K562 (cell line): ENCODE measurements around the gene PCK1. TPM values are rescaled to one million over a fixed set of nuclear protein-coding genes. Genes with fewer than 3 reads are reported as not detected.

ENCODE experiments used
- ATAC-seq: fragments of 200-7000 bp; cut with Tn5 transposase; 3 replicates; pipeline ENCODE4 v1.9.1; 2020; ENCODE audit warnings: moderate library complexity
- BruUV-seq: library from RNA; stranded (reverse); fragments of 400-500 nt; replicated peaks from 2 replicates; lab custom pipeline; 2021; lab: Mats Ljungman, UMichigan
- CTCF ChIA-PET: fragments of 300-600 bp; formaldehyde crosslinking; extraction: SDS; loops from one replicate; lab custom pipeline; 2021; ENCODE audit warnings: low intra/inter-chr PET ratio; lab: Yijun Ruan, JAX
- POLR2A ChIA-PET: fragments of 300-600, 350-650 bp; sonication (Branson Sonifier 250); formaldehyde crosslinking; extraction: SDS; loops from one replicate; lab custom pipeline; 2021; ENCODE audit warnings: antibody characterized with exemption, inconsistent platforms; lab: Yijun Ruan, JAX
- DNase-seq, 4 experiments: peaks; one replicate each; pipeline versions ENCODE4 v3.0.0 to v3.0.0-alpha.2; 2011 to 2018; ENCODE audit warnings: low spot score in 3 of 4, mixed read lengths in 3 of 4; ENCODE audit errors: extremely low read depth in 1 of 4
- FAIRE-seq: peaks from 2 replicates; lab custom pipeline; 2011; peaks lifted over from hg19 to GRCh38; lab: Jason Lieb, UNC
- H2AFZ ChIP-seq: 2 replicates; pipeline ENCODE4 v1.6.0; 2011; ENCODE audit warnings: low read depth, low read length, control low read depth, inconsistent platforms
- H3K27ac ChIP-seq: fragments of 200-600 bp; 3 replicates; pipeline ENCODE4 v1.8.0; 2011; ENCODE audit warnings: low read depth, mild to moderate bottlenecking, control low read depth, inconsistent platforms, low read length, moderate library complexity, mixed read lengths; ENCODE audit errors: extremely low read depth
- H3K27me3 ChIP-seq, 2 experiments: fragments of 300-600 bp in 1 of 2; 2 replicates in 1 of 2; 3 replicates in 1 of 2; pipeline versions ENCODE4 v1.6.0 to v1.8.0; 2011; ENCODE audit warnings: inconsistent platforms in 2 of 2, low read length in 2 of 2, mild to moderate bottlenecking in 1 of 2, mixed read lengths in 1 of 2, moderate library complexity in 1 of 2; ENCODE audit not compliant: control insufficient read depth in 2 of 2, insufficient read depth in 2 of 2
- H3K36me3 ChIP-seq: fragments of 300-600 bp; 3 replicates; pipeline ENCODE4 v1.8.0; 2011; ENCODE audit warnings: mild to moderate bottlenecking, low read length, inconsistent platforms; ENCODE audit not compliant: control insufficient read depth, insufficient read depth
- H3K4me1 ChIP-seq, 2 experiments: fragments of 200-600 bp in 1 of 2; replicated peaks in 1 of 2; 2 replicates in 1 of 2; 3 replicates in 1 of 2; pipeline versions ENCODE4 v1.5.1 to v1.8.0; 2011; ENCODE audit warnings: inconsistent platforms in 2 of 2, low read length in 2 of 2, mild to moderate bottlenecking in 1 of 2, mixed read lengths in 1 of 2, moderate library complexity in 1 of 2; ENCODE audit not compliant: control insufficient read depth in 2 of 2, insufficient read depth in 2 of 2
- H3K4me2 ChIP-seq: 2 replicates; pipeline ENCODE4 v1.6.1; 2011; ENCODE audit warnings: low read length, control low read depth, inconsistent platforms, mixed read lengths; ENCODE audit not compliant: insufficient read depth
- H3K4me3 ChIP-seq: fragments of 200-600 bp; sonication (generic), shearing (Covaris generic); 2 replicates; pipeline ENCODE4 v1.5.1; 2016; ENCODE audit warnings: control low read depth, inconsistent platforms
- H3K79me2 ChIP-seq: fragments of 200-600 bp; 3 replicates; pipeline ENCODE4 v1.8.0; 2011; ENCODE audit warnings: low read length, inconsistent platforms; ENCODE audit not compliant: control insufficient read depth, insufficient read depth
- H3K9ac ChIP-seq, 2 experiments: 2 replicates each; pipeline versions ENCODE4 v1.6.0 to v1.6.1; 2011; ENCODE audit warnings: low read depth in 2 of 2, low read length in 2 of 2, control low read depth in 1 of 2, inconsistent platforms in 1 of 2, mild to moderate bottlenecking in 1 of 2, mixed read lengths in 1 of 2; ENCODE audit not compliant: insufficient read depth in 1 of 2
- H3K9me1 ChIP-seq: one replicate; pipeline ENCODE4 v1.6.0; 2011; ENCODE audit warnings: inconsistent platforms, mild to moderate bottlenecking, low read length, moderate library complexity; ENCODE audit not compliant: control insufficient read depth, insufficient read depth
- H3K9me3 ChIP-seq: replicated peaks from 2 replicates; pipeline ENCODE4 v1.5.1; 2011; ENCODE audit warnings: low read depth, low read length, inconsistent platforms; ENCODE audit not compliant: control insufficient read depth, insufficient read depth
- H4K20me1 ChIP-seq: replicated peaks from 2 replicates; pipeline ENCODE4 v1.6.1; 2011; ENCODE audit warnings: low read length, inconsistent platforms, mixed read lengths; ENCODE audit not compliant: control insufficient read depth, insufficient read depth
- ATF7 ChIP-seq: fragments of 450-650 bp; IDR thresholded peaks from 2 replicates; pipeline ENCODE4 v1.7.1; 2014; ENCODE audit warnings: mild to moderate bottlenecking, moderate library complexity
- DACH1 ChIP-seq: fragments of 450-650 bp; IDR thresholded peaks from 2 replicates; pipeline ENCODE4 v1.6.1; 2018; ENCODE audit not compliant: partially characterized antibody
- E2F5 ChIP-seq: sonication (generic); formaldehyde crosslinking; IDR thresholded peaks from 2 replicates; pipeline ENCODE4 v1.8.0; 2022; ENCODE audit warnings: mild to moderate bottlenecking, missing genetic modification reagents
- ELK1 ChIP-seq: sonication (generic); formaldehyde crosslinking; IDR thresholded peaks from 2 replicates; pipeline ENCODE4 v1.8.1; 2022; ENCODE audit warnings: missing genetic modification reagents
- GABPB2 ChIP-seq: fragments of 250-450 bp; sonication (Bioruptor Pico); conservative IDR thresholded peaks from 2 replicates; pipeline ENCODE4 v1.5.1; 2021; ENCODE audit warnings: mild to moderate bottlenecking
- JUND ChIP-seq, 2 experiments: IDR thresholded peaks; 2 replicates in 1 of 2; 3 replicates in 1 of 2; pipeline ENCODE4 v1.6.1; 2011; ENCODE audit warnings: borderline replicate concordance in 2 of 2, low read depth in 2 of 2, low read length in 2 of 2, improper control_type of control experiment in 1 of 2, missing biosample characterization in 1 of 2, missing genetic modification characterization in 1 of 2, missing genetic modification reagents in 1 of 2
- MAX ChIP-seq: sonication (generic); formaldehyde crosslinking; IDR thresholded peaks from 2 replicates; pipeline ENCODE4 v1.9.0; 2022; ENCODE audit warnings: mild to moderate bottlenecking, missing genetic modification reagents
- NFIX ChIP-seq: fragments of 250-450 bp; sonication (Bioruptor Pico); IDR thresholded peaks from 2 replicates; pipeline ENCODE4 v1.4.0; 2020; ENCODE audit warnings: low read depth, mild to moderate bottlenecking, moderate library complexity
- NR2F6 ChIP-seq: fragments of 450-650 bp; formaldehyde crosslinking; IDR thresholded peaks from 2 replicates; pipeline ENCODE4 v1.4.0; 2020; ENCODE audit warnings: mild to moderate bottlenecking
- POLR2AphosphoS2 ChIP-seq: IDR thresholded peaks from 2 replicates; pipeline ENCODE4 v1.6.1; 2012; ENCODE audit warnings: low read length, improper control_type of control experiment
- POLR2AphosphoS5 ChIP-seq: IDR thresholded peaks from 2 replicates; pipeline ENCODE4 v1.6.1; 2011; ENCODE audit warnings: mild to moderate bottlenecking, low read depth, low read length, moderate library complexity; ENCODE audit not compliant: control insufficient read depth, insufficient read depth
- TRIM24 ChIP-seq, 2 experiments: fragments of 450-650 bp; IDR thresholded peaks; 2 replicates each; pipeline ENCODE4 v1.6.1; 2016
- YY1 ChIP-seq, 3 experiments: IDR thresholded peaks; 2 replicates each; pipeline ENCODE4 v1.6.1; 2011; ENCODE audit warnings: low read length in 2 of 3, mild to moderate bottlenecking in 2 of 3, moderate library complexity in 2 of 3, borderline replicate concordance in 1 of 3, control low read depth in 1 of 3, low read depth in 1 of 3; ENCODE audit not compliant: insufficient read depth in 3 of 3, insufficient replicate concordance in 2 of 3, control insufficient read depth in 1 of 3, insufficient read length in 1 of 3; ENCODE audit errors: extremely low read depth in 1 of 3
- ZNF212 ChIP-seq: fragments of 450-650 bp; formaldehyde crosslinking; IDR thresholded peaks from 2 replicates; pipeline ENCODE4 v1.4.0; 2020; ENCODE audit warnings: mild to moderate bottlenecking
- ZNF77 ChIP-seq: fragments of 250-450 bp; sonication (Bioruptor Pico); IDR thresholded peaks from 2 replicates; pipeline ENCODE4 v1.5.0; 2020
- ZSCAN32 ChIP-seq: fragments of 450-650 bp; formaldehyde crosslinking; IDR thresholded peaks from 2 replicates; pipeline ENCODE4 v1.4.0; 2020; ENCODE audit warnings: mild to moderate bottlenecking, moderate library complexity
- WGBS: fragments of 100-300 bp; shearing (Covaris generic); methylation state at CpG from one replicate; pipeline ENCODE4 v1.1.6; 2016; ENCODE audit warnings: low coverage, mixed read lengths; ENCODE audit not compliant: insufficient coverage; ENCODE audit errors: missing lambda C conversion rate; 5-methylcytosine and 5-hydroxymethylcytosine counted together
- in situ Hi-C: fragments of 300-500 bp; cut with MboI; formaldehyde crosslinking; loops from 4 replicates; pipeline ENCODE4 v1.15.0; 2018; ENCODE audit warnings: inconsistent platforms, mixed read lengths
- intact Hi-C: fragments of 100-400 bp; cut with micrococcal nuclease; formaldehyde crosslinking; loops from 2 replicates; pipeline ENCODE4 v1.14.2; 2022
- polyA plus RNA-seq, 8 experiments: library from polyadenylated mRNA; depleted of rRNA in 4 of 8; stranded (reverse) in 5 of 8; unstranded in 3 of 8; fragments of >200 nt; fragmentation: Nextera tagmentation in 2 of 8; fragmentation: Illumina TruSeq in 1 of 8; extraction: Ambion mirVana in 2 of 8; extraction: Trizol in 1 of 8; gene quantifications; 2 replicates each; pipeline versions ENCODE4 v1.2.1 to v1.2.3, GENCODE V29; 2011 to 2014; ENCODE audit warnings: inconsistent platforms in 1 of 8, missing spikeins in 1 of 8
- total RNA-seq, 7 experiments: library from RNA; depleted of rRNA in 6 of 7; stranded (reverse); fragments of >200 nt in 6 of 7; fragmentation: Illumina TruSeq in 2 of 7; extraction: Trizol in 2 of 7; gene quantifications; 2 replicates each; pipeline versions ENCODE4 v1.2.1 to v1.2.3, GENCODE V29; 2011 to 2021; ENCODE audit warnings: low replicate concordance in 1 of 7

PCK1 gene
- total and polyA plus RNA-seq, 9 of the 15 experiments (the other 6 are each of a cell fraction or from before 2014, with no cell fraction given), result 0.05 to 0.73 (median 0.15) TPM

- POLR2A ChIA-PET, result interaction anchor here (0.5 to 1.0 kb wide), 3 partner anchors 9 to 670 kb away, joined by 4 read pairs; no protein-coding TSS in a partner anchor
- no peak overlapping the region for H3K4me3 ChIP-seq
- peak overlapping the region in 1 of 2 experiments; percentile 37; a peak in 1 of 4 replicates for H3K9ac ChIP-seq
- intact Hi-C loops, result no loop called here
- no peak for TF ChIP-seq DACH1
- TF ChIP-seq E2F5 (CRISPR knock-in tag), result no peak
- no peak for TF ChIP-seq POLR2AphosphoS2
- no peak for TF ChIP-seq TRIM24 (IDR thresholded peaks at IDR 0.05)
- no peak for TF ChIP-seq NR2F6 (CRISPR knock-in tag)
- TF ChIP-seq POLR2AphosphoS5, result no peak
- no peak for TF ChIP-seq ZNF212 (CRISPR knock-in tag)
- TF ChIP-seq ZNF77, result no peak
- TF ChIP-seq YY1 (IDR thresholded peaks at IDR 0.05; ENCODE audit: borderline replicate concordance in 1 of 3, control insufficient read depth in 1 of 3, extremely low read depth in 1 of 3, insufficient read depth in 3 of 3, insufficient read length in 1 of 3, insufficient replicate concordance in 2 of 3, low read depth in 1 of 3, low read length in 2 of 3), result no peak
- no peak for TF ChIP-seq JUND (IDR thresholded peaks at IDR 0.05; ENCODE audit: borderline replicate concordance, low read depth, low read length)
- TF ChIP-seq JUND (tag; IDR thresholded peaks at IDR 0.05; ENCODE audit: borderline replicate concordance, low read depth, low read length), result no peak
- no peak for TF ChIP-seq ELK1 (CRISPR knock-in tag)
- TF ChIP-seq MAX (CRISPR knock-in tag), result no peak
- TF ChIP-seq NFIX (CRISPR knock-in tag), result no peak
- TF ChIP-seq GABPB2, result no peak
- no peak for TF ChIP-seq ZSCAN32 (CRISPR knock-in tag)
- no peak for TF ChIP-seq ATF7
- TF ChIP-seq, all 486 proteins: peak for 0
- H3K36me3 ChIP-seq, result no peaks in the 10 kb centered on the region
- no peak; the same call in 2 of the 3 replicates for ATAC-seq
- CTCF ChIA-PET, result no interaction called here
- no peaks in the 10 kb centered on the region for H3K79me2 ChIP-seq
- 11% methylated on average over 12 of the region's 12 CpGs for WGBS
- no TSS peak for BruUV-seq
- FAIRE-seq, result no peak
- DNase-seq, result no peak
- H2AFZ ChIP-seq, result no peak overlapping the region
- no peaks in the 10 kb centered on the region for H3K9me1 ChIP-seq
- H3K27ac ChIP-seq, result no peak overlapping the region
- no peaks in the 10 kb centered on the region for H3K9me3 ChIP-seq
- H3K4me2 ChIP-seq, result peak overlapping the region; percentile 13; the same call in 1 of the 2 replicates
- in situ Hi-C loops, result no loop called here
- no peaks in the 10 kb centered on the region for H4K20me1 ChIP-seq
- peaks cover 2 to 9% of the 10 kb centered on the region in 2 experiments; a peak in 3 of 5 replicates for H3K4me1 ChIP-seq
- peaks cover 0 to 13% of the 10 kb centered on the region in 2 experiments; a peak in 1 of 5 replicates for H3K27me3 ChIP-seq
Measured at GRCh38 chr20:57568960-57569359, 8.1 kb downstream of the PCK1 start.
